ENCODE results near the gene ARMC6. TPM values are rescaled to one million over a fixed set of nuclear protein-coding genes. Genes with fewer than 3 reads are reported as not detected.

The ARMC6 gene
- total and polyA plus RNA-seq, 2 donors, result 32.6 to 36.6 TPM

DNA sequence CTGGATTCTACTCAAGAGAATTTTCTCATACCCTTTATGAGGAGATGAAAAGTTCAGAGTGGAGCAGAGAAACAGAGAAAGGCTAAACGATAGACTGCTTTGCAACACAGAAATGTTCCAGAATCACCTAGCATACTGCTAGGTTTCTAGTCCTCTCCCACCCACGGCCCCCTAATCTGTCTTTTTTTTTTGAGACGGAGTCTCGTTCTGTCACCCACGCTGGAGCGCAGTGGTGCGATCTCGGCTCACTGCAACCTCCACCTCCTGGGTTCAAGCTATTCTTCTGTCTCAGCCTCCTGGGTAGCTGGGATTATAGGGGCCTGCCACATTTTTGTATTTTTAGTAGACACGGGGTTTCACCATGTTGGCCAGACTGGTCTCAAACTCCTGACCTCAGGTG, 4.9 kb upstream of the ARMC6 start:
- peaks cover 6 to 13% of the 10 kb centered on the region in 2 donors for H3K4me1 ChIP-seq (ENCODE audit: control insufficient read depth in 2 of 2, insufficient read depth in 2 of 2, low read length in 2 of 2)
- 97% methylated on average over 9 of the region's 9 CpGs for WGBS
- peaks cover 45 to 74% of the 10 kb centered on the region in 2 donors for H3K36me3 ChIP-seq (ENCODE audit: control insufficient read depth in 2 of 2, insufficient read depth in 2 of 2, low read length in 1 of 2)

DNA sequence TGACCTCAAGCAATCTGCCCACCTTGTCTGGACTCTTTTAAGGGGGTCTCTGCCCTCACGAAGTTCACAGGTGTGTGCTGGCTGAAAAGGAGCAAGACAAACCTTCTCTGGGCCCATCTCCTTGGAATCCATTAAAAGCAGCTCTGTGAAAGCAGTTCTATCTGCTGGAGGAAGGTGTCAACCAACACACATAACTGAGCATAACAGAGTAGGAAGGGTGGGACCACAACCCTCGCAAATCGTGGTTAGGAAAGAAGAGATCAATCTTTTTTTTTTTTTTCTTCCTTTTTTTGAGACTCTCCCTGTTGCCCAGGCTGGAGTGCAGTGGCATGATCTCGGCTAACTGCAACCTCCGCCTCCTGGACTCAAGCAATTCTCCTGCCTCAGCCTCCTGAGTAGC, 1.5 kb upstream of the ARMC6 start:
- 61% methylated on average over 5 of the region's 5 CpGs for WGBS
- Histone ChIP-seq H3K4me1 (ENCODE audit: control insufficient read depth in 2 of 2, insufficient read depth in 2 of 2, low read length in 2 of 2) (peaks cover 16 to 30% of the 10 kb centered on the region in 2 donors), H3K9me3 (ENCODE audit: control insufficient read depth in 2 of 2, insufficient read depth in 1 of 2, low read length in 1 of 2) (no peaks in the 10 kb centered on the region), H3K36me3 (ENCODE audit: control insufficient read depth in 2 of 2, insufficient read depth in 2 of 2, low read length in 1 of 2) (peaks cover 25 to 50% of the 10 kb centered on the region in 2 donors), H3K27me3 (ENCODE audit: control insufficient read depth in 2 of 2, insufficient read depth in 1 of 2, low read length in 1 of 2) (no peaks in the 10 kb centered on the region), H3K27ac (ENCODE audit: low read depth in 1 of 2, low read length in 1 of 2) (peak overlapping the region in 1 of 2 donors; percentile 48), H3K4me3 (ENCODE audit: low read length in 2 of 2) (peak overlapping the region in 1 of 2 donors; percentile 82)
- no peak for DNase-seq (ENCODE audit: low read depth in 6 of 9, low spot score in 9 of 9)

More for the DNA sequence above, 4.9 kb upstream of the ARMC6 start:
- no peak overlapping the region for H3K27ac ChIP-seq (ENCODE audit: low read depth in 1 of 2, low read length in 1 of 2)
- no peak for DNase-seq (ENCODE audit: low read depth in 6 of 9, low spot score in 9 of 9)
- H3K27me3 ChIP-seq (ENCODE audit: control insufficient read depth in 2 of 2, insufficient read depth in 1 of 2, low read length in 1 of 2), result no peaks in the 10 kb centered on the region
- no peaks in the 10 kb centered on the region for H3K9me3 ChIP-seq (ENCODE audit: control insufficient read depth in 2 of 2, insufficient read depth in 1 of 2, low read length in 1 of 2)
- H3K4me3 ChIP-seq (ENCODE audit: low read length in 2 of 2), result no peak overlapping the region

DNA sequence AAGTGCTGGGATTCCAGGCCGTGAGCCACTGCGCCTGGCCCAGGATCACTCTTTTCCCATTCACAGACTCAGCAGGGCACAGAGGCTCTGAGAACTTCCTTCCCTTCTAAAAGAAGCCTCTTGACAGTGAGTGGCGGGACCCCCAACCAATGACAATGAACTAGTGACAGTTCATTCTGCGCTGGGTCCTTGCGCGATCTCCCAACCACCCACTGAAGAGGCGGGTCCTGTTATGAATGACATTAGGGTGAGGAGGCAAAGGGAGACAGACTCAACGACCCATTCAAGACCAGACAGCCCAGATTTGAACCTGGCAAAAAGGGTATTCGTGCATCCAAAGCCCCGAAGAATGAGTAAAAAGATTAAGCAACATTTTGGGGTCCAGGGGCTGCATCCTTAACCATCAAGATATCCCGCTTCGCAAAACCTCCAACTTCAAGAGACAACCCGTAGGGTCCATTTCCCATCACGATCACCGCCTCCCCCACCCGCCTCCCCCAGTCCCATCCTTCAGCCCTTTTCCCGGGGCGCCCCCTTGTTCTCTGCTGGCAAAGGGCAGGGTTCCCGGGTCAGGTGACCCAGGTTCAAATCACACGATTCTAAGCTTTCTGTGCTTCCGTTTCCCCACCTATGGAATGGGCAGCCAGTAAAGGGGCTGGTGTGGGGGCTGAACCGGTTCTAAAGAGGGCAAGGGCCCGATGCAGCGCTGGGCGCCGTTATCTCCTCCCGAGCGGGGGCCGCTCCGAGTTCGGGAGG, 805 bp upstream of the ARMC6 start:
- H3K4me3 ChIP-seq (ENCODE audit: low read length in 2 of 2), result peak overlapping the region; percentile 82 to 96
- peaks cover 16 to 30% of the 10 kb centered on the region in 2 donors for H3K4me1 ChIP-seq (ENCODE audit: control insufficient read depth in 2 of 2, insufficient read depth in 2 of 2, low read length in 2 of 2)
- no peaks in the 10 kb centered on the region for H3K27me3 ChIP-seq (ENCODE audit: control insufficient read depth in 2 of 2, insufficient read depth in 1 of 2, low read length in 1 of 2)
- WGBS, result under 1% methylated on average over 31 of the region's 31 CpGs
- H3K9me3 ChIP-seq (ENCODE audit: control insufficient read depth in 2 of 2, insufficient read depth in 1 of 2, low read length in 1 of 2), result peaks cover 0 to 6% of the 10 kb centered on the region in 2 donors
- H3K36me3 ChIP-seq (ENCODE audit: control insufficient read depth in 2 of 2, insufficient read depth in 2 of 2, low read length in 1 of 2), result peaks cover 27 to 48% of the 10 kb centered on the region in 2 donors
- DNase-seq (ENCODE audit: low read depth in 6 of 9, low spot score in 9 of 9), result peak; percentile 75 to 98 (median 93)
- peak overlapping the region; percentile 86 to 99 for H3K27ac ChIP-seq (ENCODE audit: low read depth in 1 of 2, low read length in 1 of 2)

DNA sequence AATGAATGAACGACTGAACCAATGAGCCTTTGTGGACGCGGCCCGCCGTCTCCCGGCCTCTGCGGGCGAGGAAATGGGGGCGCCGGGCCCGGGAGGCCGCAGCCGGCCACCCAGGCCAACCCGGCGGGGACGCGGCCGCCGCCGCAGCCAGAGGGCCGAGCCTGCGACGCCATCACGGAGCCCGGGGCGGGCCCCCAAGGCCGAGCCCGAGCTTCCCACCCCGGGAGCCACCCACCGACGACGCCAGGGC, 302 bp upstream of the ARMC6 start:
- WGBS, result under 1% methylated on average over 32 of the region's 32 CpGs
- H3K4me1 ChIP-seq (ENCODE audit: control insufficient read depth in 2 of 2, insufficient read depth in 2 of 2, low read length in 2 of 2), result peaks cover 16 to 30% of the 10 kb centered on the region in 2 donors
- DNase-seq (ENCODE audit: low read depth in 6 of 9, low spot score in 9 of 9), result no peak
- H3K4me3 ChIP-seq (ENCODE audit: low read length in 2 of 2), result peak overlapping the region; percentile 82 to 96
- peaks cover 29 to 48% of the 10 kb centered on the region in 2 donors for H3K36me3 ChIP-seq (ENCODE audit: control insufficient read depth in 2 of 2, insufficient read depth in 2 of 2, low read length in 1 of 2)
- peak overlapping the region; percentile 86 to 99 for H3K27ac ChIP-seq (ENCODE audit: low read depth in 1 of 2, low read length in 1 of 2)
- peaks cover 0 to 11% of the 10 kb centered on the region in 2 donors for H3K9me3 ChIP-seq (ENCODE audit: control insufficient read depth in 2 of 2, insufficient read depth in 1 of 2, low read length in 1 of 2)
- H3K27me3 ChIP-seq (ENCODE audit: control insufficient read depth in 2 of 2, insufficient read depth in 1 of 2, low read length in 1 of 2), result no peaks in the 10 kb centered on the region

DNA sequence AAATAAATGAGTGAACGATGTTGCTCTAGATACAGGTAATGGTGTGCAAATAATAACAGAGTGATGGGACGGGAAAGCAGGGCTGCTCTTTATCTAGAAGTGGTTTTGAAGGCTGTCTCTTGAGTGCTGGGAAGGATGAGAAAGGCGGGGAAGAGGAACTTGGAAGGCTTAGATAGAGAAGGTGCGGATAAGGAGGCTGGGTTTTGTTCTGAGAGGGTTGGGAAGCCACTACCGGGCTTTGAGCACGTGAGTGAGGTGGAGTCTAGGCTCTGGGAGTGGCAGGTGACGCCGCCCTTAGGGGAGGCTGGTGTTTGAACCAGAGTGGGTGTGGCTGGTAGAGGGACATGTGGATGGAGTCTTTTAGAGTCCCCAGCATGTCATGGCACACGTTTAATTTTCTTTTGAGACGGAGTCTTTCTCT, 811 bp downstream of the ARMC6 start:
- DNase-seq (ENCODE audit: low read depth in 6 of 9, low spot score in 9 of 9), result peak in 7 of 9 donors; percentile 24 to 84 (median 60)
- Histone ChIP-seq H3K9me3 (ENCODE audit: control insufficient read depth in 2 of 2, insufficient read depth in 1 of 2, low read length in 1 of 2) (peaks cover 0 to 11% of the 10 kb centered on the region in 2 donors), H3K4me1 (ENCODE audit: control insufficient read depth in 2 of 2, insufficient read depth in 2 of 2, low read length in 2 of 2) (peaks cover 16 to 35% of the 10 kb centered on the region in 2 donors), H3K4me3 (ENCODE audit: low read length in 2 of 2) (peak overlapping the region; percentile 64 to 96), H3K27ac (ENCODE audit: low read depth in 1 of 2, low read length in 1 of 2) (peak overlapping the region; percentile 8 to 98), H3K36me3 (ENCODE audit: control insufficient read depth in 2 of 2, insufficient read depth in 2 of 2, low read length in 1 of 2) (peaks cover 26 to 44% of the 10 kb centered on the region in 2 donors), H3K27me3 (ENCODE audit: control insufficient read depth in 2 of 2, insufficient read depth in 1 of 2, low read length in 1 of 2) (no peaks in the 10 kb centered on the region)
- 5% methylated on average over 10 of the region's 10 CpGs for WGBS

DNA sequence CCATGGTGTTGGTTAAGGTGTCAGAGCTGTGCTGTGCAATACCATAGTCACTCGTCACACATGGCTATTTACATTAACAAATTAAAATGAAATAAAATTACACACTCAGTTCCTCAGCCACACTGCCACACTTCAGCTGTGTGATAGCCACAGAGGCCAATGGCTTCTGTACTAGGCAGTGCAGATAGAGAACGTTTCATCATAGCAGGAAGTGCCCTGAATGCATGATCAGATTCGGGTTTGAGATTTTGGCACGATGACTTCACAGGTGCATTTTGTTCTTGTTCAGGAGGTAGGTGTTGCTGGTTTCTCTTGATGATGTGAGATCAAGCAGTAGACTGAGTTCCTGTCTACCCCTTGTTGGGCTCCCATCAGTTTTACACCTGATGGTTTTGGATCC, 6.5 kb downstream of the ARMC6 start:
- 24% methylated on average over 4 of the region's 4 CpGs for WGBS
- Histone ChIP-seq H3K9me3 (ENCODE audit: control insufficient read depth in 2 of 2, insufficient read depth in 1 of 2, low read length in 1 of 2) (peaks cover 0 to 11% of the 10 kb centered on the region in 2 donors), H3K27ac (ENCODE audit: low read depth in 1 of 2, low read length in 1 of 2) (peak overlapping the region; percentile 89 to 94), H3K27me3 (ENCODE audit: control insufficient read depth in 2 of 2, insufficient read depth in 1 of 2, low read length in 1 of 2) (no peaks in the 10 kb centered on the region), H3K4me1 (ENCODE audit: control insufficient read depth in 2 of 2, insufficient read depth in 2 of 2, low read length in 2 of 2) (peaks cover 22 to 46% of the 10 kb centered on the region in 2 donors), H3K4me3 (ENCODE audit: low read length in 2 of 2) (no peak overlapping the region), H3K36me3 (ENCODE audit: control insufficient read depth in 2 of 2, insufficient read depth in 2 of 2, low read length in 1 of 2) (peaks cover 43 to 47% of the 10 kb centered on the region in 2 donors)
- DNase-seq (ENCODE audit: low read depth in 6 of 9, low spot score in 9 of 9), result peak in 8 of 9 donors; percentile 40 to 91 (median 68)

DNA sequence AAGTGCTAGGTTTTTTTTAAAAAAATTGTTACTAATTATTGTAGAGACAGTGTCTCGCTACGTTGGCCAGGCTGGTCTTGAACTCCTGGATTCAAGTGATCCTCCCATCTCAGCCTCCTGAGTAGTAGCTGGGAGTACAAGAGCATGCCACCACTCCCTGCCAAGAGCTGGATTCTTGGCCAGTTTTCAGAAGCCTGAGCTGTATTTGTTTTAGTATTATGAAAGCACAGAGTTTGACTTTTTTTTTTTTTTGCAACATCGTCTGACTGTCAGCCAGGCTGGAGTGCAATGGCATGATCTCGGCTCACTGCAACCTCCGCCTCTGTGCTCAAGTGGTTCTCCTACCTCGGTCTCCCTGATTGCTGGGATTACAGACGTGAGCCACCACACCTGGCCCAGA, 7.0 kb downstream of the ARMC6 start:
- no peak overlapping the region for H3K4me3 ChIP-seq (ENCODE audit: low read length in 2 of 2)
- no peaks in the 10 kb centered on the region for H3K27me3 ChIP-seq (ENCODE audit: control insufficient read depth in 2 of 2, insufficient read depth in 1 of 2, low read length in 1 of 2)
- H3K36me3 ChIP-seq (ENCODE audit: control insufficient read depth in 2 of 2, insufficient read depth in 2 of 2, low read length in 1 of 2), result peaks cover 43 to 45% of the 10 kb centered on the region in 2 donors
- DNase-seq (ENCODE audit: low read depth in 6 of 9, low spot score in 9 of 9), result no peak
- peak overlapping the region; percentile 89 to 94 for H3K27ac ChIP-seq (ENCODE audit: low read depth in 1 of 2, low read length in 1 of 2)
- 88% methylated on average over 7 of the region's 7 CpGs for WGBS
- peaks cover 18 to 42% of the 10 kb centered on the region in 2 donors for H3K4me1 ChIP-seq (ENCODE audit: control insufficient read depth in 2 of 2, insufficient read depth in 2 of 2, low read length in 2 of 2)
- H3K9me3 ChIP-seq (ENCODE audit: control insufficient read depth in 2 of 2, insufficient read depth in 1 of 2, low read length in 1 of 2), result peaks cover 0 to 11% of the 10 kb centered on the region in 2 donors

DNA sequence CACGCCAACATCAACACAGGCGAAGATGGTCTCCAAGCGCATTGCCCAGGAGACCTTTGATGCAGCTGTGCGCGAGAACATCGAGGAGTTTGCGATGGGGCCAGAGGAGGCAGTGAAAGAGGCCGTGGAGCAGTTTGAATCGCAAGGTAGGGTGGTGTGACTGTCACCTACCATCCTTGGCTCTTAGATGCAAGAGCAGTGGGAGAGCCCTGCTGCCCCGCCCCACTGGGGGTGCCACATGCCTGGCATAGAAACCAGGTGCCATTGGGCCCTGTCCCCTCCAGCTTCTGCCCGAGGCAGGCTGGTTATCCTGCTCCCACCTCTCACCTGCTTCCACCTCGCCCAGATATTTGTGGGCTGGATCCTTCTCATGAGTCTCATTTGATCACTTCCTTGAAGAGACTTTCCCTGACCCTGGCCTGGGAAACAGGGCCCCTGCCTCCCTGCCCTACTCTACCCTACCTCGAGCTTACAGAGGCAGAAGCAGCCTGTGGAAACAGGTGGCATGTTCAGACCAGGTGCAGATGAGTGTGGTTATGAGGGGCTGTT, 9.4 kb downstream of the ARMC6 start:
- 97% methylated on average over 13 of the region's 13 CpGs for WGBS
- peak in 1 of 9 donors; percentile 52 for DNase-seq (ENCODE audit: low read depth in 6 of 9, low spot score in 9 of 9)
- H3K9me3 ChIP-seq (ENCODE audit: control insufficient read depth in 2 of 2, insufficient read depth in 1 of 2, low read length in 1 of 2), result peaks cover 0 to 3% of the 10 kb centered on the region in 2 donors
- peaks cover 37 to 45% of the 10 kb centered on the region in 2 donors for H3K36me3 ChIP-seq (ENCODE audit: control insufficient read depth in 2 of 2, insufficient read depth in 2 of 2, low read length in 1 of 2)
- no peak overlapping the region for H3K4me3 ChIP-seq (ENCODE audit: low read length in 2 of 2)
- peaks cover 16 to 40% of the 10 kb centered on the region in 2 donors for H3K4me1 ChIP-seq (ENCODE audit: control insufficient read depth in 2 of 2, insufficient read depth in 2 of 2, low read length in 2 of 2)
- no peaks in the 10 kb centered on the region for H3K27me3 ChIP-seq (ENCODE audit: control insufficient read depth in 2 of 2, insufficient read depth in 1 of 2, low read length in 1 of 2)
- H3K27ac ChIP-seq (ENCODE audit: low read depth in 1 of 2, low read length in 1 of 2), result peak overlapping the region in 1 of 2 donors; percentile 43

DNA sequence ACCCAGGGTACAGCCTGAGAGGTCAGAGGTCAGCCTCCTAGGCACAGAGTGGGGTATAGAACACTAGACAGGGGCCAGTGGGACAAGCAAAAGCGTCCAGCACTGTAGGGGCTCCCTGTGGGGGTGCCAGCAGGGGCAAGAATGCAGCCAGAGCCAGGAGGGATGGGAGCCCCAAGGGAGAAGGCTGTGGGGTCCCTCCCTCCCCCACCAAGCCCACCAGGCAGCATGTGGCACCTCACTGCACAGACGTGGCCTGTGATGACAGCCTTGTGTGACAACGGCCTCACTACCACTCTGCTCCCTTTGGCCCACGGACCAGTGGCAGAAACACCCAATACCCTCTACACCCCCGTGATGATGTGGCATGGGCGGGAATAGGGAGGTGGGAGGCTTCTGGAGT, 10.1 kb downstream of the ARMC6 start:
- Histone ChIP-seq H3K4me3 (ENCODE audit: low read length in 2 of 2) (no peak overlapping the region), H3K4me1 (ENCODE audit: control insufficient read depth in 2 of 2, insufficient read depth in 2 of 2, low read length in 2 of 2) (peaks cover 16 to 40% of the 10 kb centered on the region in 2 donors), H3K27ac (ENCODE audit: low read depth in 1 of 2, low read length in 1 of 2) (peak overlapping the region in 1 of 2 donors; percentile 43), H3K36me3 (ENCODE audit: control insufficient read depth in 2 of 2, insufficient read depth in 2 of 2, low read length in 1 of 2) (peaks cover 32 to 42% of the 10 kb centered on the region in 2 donors), H3K27me3 (ENCODE audit: control insufficient read depth in 2 of 2, insufficient read depth in 1 of 2, low read length in 1 of 2) (no peaks in the 10 kb centered on the region), H3K9me3 (ENCODE audit: control insufficient read depth in 2 of 2, insufficient read depth in 1 of 2, low read length in 1 of 2) (no peaks in the 10 kb centered on the region)
- 94% methylated on average over 6 of the region's 6 CpGs for WGBS
- DNase-seq (ENCODE audit: low read depth in 6 of 9, low spot score in 9 of 9), result no peak

Measured in thymus (tissue), 11 donors.